ENCODE data around the gene C5orf22. TPM values are rescaled to one million over a fixed set of nuclear protein-coding genes. Genes with fewer than 3 reads are reported as not detected.

The C5orf22 gene
- total and polyA plus RNA-seq, 2 of the 13 experiments (the other 11 are each of a cell fraction or from before 2014, with no cell fraction given), result 14.0 to 21.5 TPM

- TF ChIP-seq ZNF790 (CRISPR knock-in tag; IDR thresholded peaks at IDR 0.05; ENCODE audit: borderline replicate concordance) (no peak), ZNF75D (CRISPR knock-in tag; IDR thresholded peaks at IDR 0.05; ENCODE audit: borderline replicate concordance) (no peak), TBP (CRISPR knock-in tag; IDR thresholded peaks at IDR 0.05) (no peak), AKAP8 (CRISPR knock-in tag; IDR thresholded peaks at IDR 0.05) (no peak), MZF1 (CRISPR knock-in tag; IDR thresholded peaks at IDR 0.05; ENCODE audit: borderline replicate concordance) (no peak), ZNF160 (CRISPR knock-in tag; IDR thresholded peaks at IDR 0.05) (no peak), RAD51 (IDR thresholded peaks at IDR 0.05; ENCODE audit: borderline replicate concordance) (no peak), PCBP1 (IDR thresholded peaks at IDR 0.05; ENCODE audit: borderline replicate concordance, low read depth, low read length) (0 out of 2 replicates have a peak, but pooled peaks have one; percentile 72), TCF7L2 (IDR thresholded peaks at IDR 0.05; ENCODE audit: low read depth, low read length) (no peak), SMAD3 (CRISPR knock-in tag; IDR thresholded peaks at IDR 0.05) (no peak), NFATC3 (CRISPR knock-in tag; IDR thresholded peaks at IDR 0.05) (no peak), U2AF1 (optimal IDR thresholded peaks at IDR 0.05; ENCODE audit: low read depth, low read length) (no peak)
- TF ChIP-seq, protein P1, sequence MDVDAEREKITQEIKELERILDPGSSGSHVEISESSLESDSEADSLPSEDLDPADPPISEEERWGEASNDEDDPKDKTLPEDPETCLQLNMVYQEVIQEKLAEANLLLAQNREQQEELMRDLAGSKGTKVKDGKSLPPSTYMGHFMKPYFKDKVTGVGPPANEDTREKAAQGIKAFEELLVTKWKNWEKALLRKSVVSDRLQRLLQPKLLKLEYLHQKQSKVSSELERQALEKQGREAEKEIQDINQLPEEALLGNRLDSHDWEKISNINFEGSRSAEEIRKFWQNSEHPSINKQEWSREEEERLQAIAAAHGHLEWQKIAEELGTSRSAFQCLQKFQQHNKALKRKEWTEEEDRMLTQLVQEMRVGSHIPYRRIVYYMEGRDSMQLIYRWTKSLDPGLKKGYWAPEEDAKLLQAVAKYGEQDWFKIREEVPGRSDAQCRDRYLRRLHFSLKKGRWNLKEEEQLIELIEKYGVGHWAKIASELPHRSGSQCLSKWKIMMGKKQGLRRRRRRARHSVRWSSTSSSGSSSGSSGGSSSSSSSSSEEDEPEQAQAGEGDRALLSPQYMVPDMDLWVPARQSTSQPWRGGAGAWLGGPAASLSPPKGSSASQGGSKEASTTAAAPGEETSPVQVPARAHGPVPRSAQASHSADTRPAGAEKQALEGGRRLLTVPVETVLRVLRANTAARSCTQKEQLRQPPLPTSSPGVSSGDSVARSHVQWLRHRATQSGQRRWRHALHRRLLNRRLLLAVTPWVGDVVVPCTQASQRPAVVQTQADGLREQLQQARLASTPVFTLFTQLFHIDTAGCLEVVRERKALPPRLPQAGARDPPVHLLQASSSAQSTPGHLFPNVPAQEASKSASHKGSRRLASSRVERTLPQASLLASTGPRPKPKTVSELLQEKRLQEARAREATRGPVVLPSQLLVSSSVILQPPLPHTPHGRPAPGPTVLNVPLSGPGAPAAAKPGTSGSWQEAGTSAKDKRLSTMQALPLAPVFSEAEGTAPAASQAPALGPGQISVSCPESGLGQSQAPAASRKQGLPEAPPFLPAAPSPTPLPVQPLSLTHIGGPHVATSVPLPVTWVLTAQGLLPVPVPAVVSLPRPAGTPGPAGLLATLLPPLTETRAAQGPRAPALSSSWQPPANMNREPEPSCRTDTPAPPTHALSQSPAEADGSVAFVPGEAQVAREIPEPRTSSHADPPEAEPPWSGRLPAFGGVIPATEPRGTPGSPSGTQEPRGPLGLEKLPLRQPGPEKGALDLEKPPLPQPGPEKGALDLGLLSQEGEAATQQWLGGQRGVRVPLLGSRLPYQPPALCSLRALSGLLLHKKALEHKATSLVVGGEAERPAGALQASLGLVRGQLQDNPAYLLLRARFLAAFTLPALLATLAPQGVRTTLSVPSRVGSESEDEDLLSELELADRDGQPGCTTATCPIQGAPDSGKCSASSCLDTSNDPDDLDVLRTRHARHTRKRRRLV (CRISPR knock-in tag; IDR thresholded peaks at IDR 0.05), result no peak
- TF ChIP-seq, protein P2, sequence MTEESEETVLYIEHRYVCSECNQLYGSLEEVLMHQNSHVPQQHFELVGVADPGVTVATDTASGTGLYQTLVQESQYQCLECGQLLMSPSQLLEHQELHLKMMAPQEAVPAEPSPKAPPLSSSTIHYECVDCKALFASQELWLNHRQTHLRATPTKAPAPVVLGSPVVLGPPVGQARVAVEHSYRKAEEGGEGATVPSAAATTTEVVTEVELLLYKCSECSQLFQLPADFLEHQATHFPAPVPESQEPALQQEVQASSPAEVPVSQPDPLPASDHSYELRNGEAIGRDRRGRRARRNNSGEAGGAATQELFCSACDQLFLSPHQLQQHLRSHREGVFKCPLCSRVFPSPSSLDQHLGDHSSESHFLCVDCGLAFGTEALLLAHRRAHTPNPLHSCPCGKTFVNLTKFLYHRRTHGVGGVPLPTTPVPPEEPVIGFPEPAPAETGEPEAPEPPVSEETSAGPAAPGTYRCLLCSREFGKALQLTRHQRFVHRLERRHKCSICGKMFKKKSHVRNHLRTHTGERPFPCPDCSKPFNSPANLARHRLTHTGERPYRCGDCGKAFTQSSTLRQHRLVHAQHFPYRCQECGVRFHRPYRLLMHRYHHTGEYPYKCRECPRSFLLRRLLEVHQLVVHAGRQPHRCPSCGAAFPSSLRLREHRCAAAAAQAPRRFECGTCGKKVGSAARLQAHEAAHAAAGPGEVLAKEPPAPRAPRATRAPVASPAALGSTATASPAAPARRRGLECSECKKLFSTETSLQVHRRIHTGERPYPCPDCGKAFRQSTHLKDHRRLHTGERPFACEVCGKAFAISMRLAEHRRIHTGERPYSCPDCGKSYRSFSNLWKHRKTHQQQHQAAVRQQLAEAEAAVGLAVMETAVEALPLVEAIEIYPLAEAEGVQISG (CRISPR knock-in tag; IDR thresholded peaks at IDR 0.05), result peak; percentile 66; the same call in 1 of the 2 replicates
These were observed at the start of gene C5orf22, which contains the start of gene DROSHA (continued) for GRCh38 chr5:31531888-31532547.
